H1 (cell line): ENCODE measurements around the gene AAK1. TPM values are rescaled to one million over a fixed set of nuclear protein-coding genes. Genes with fewer than 3 reads are reported as not detected.

Source experiments
- CTCF ChIA-PET: fragments of 300-600 bp; sonication (Branson Sonifier 250); formaldehyde crosslinking; loops from one replicate; lab custom pipeline; 2021; ENCODE audit not compliant: partially characterized antibody; lab: Charles Lee
- POLR2A ChIA-PET: fragments of 300-600 bp; sonication (Branson Sonifier 250); formaldehyde crosslinking; loops from one replicate; lab custom pipeline; 2021; ENCODE audit warnings: inconsistent platforms; ENCODE audit not compliant: partially characterized antibody; lab: Charles Lee
- DNase-seq, 2 experiments: peaks; one replicate each; pipeline versions ENCODE4 v3.0.0 to v3.0.0-alpha.2; 2010 to 2022; ENCODE audit warnings: low spot score in 2 of 2, low read depth in 1 of 2, mixed read lengths in 1 of 2
- FAIRE-seq: peaks from 2 replicates; lab custom pipeline; 2011; peaks lifted over from hg19 to GRCh38; lab: Jason Lieb, UNC
- H2AFZ ChIP-seq: 2 replicates; pipeline ENCODE4 v1.8.1; 2012; ENCODE audit warnings: low read length, inconsistent platforms
- H2AK5ac ChIP-seq: 2 replicates; pipeline ENCODE4 v1.6.1; 2013; ENCODE audit warnings: low read depth, low read length
- H2BK120ac ChIP-seq: replicated peaks from 2 replicates; pipeline ENCODE3; 2013; ENCODE audit warnings: low read depth, low read length, inconsistent platforms
- H2BK12ac ChIP-seq: 2 replicates; pipeline ENCODE4 v1.6.1; 2013; ENCODE audit warnings: low read depth, low read length
- H2BK15ac ChIP-seq: 2 replicates; pipeline ENCODE4 v1.6.1; 2013; ENCODE audit warnings: low read length
- H2BK20ac ChIP-seq: 2 replicates; pipeline ENCODE4 v1.6.1; 2013; ENCODE audit warnings: low read length
- H2BK5ac ChIP-seq: 2 replicates; pipeline ENCODE4 v1.6.1; 2013; ENCODE audit warnings: low read depth, low read length
- H3K14ac ChIP-seq: 2 replicates; pipeline ENCODE4 v1.6.1; 2013; ENCODE audit warnings: inconsistent platforms; ENCODE audit not compliant: insufficient read length
- H3K18ac ChIP-seq: 2 replicates; pipeline ENCODE4 v1.6.1; 2013; ENCODE audit warnings: low read length; ENCODE audit errors: extremely low read depth
- H3K23ac ChIP-seq: 2 replicates; pipeline ENCODE4 v1.6.1; 2013; ENCODE audit warnings: inconsistent platforms; ENCODE audit not compliant: insufficient read length
- H3K23me2 ChIP-seq: 2 replicates; pipeline ENCODE4 v1.6.1; 2013; ENCODE audit warnings: low read depth, low read length
- H3K27ac ChIP-seq: 2 replicates; pipeline ENCODE4 v1.6.1; 2011; ENCODE audit warnings: low read depth, low read length, inconsistent platforms
- H3K27me3 ChIP-seq, 4 experiments: replicated peaks in 1 of 4; 1 replicate in 1 of 4; 2 replicates in 3 of 4; pipeline versions ENCODE4 v1.6.1 to v1.8.1; 2011 to 2013; ENCODE audit warnings: low read length in 3 of 4, mild to moderate bottlenecking in 3 of 4, inconsistent platforms in 2 of 4, mixed read lengths in 2 of 4, moderate library complexity in 1 of 4; ENCODE audit not compliant: control insufficient read depth in 3 of 4, insufficient read depth in 3 of 4; ENCODE audit errors: extremely low read depth in 1 of 4
- H3K36me3 ChIP-seq, 4 experiments: 2 replicates each; pipeline versions ENCODE4 v1.6.1 to v1.8.1; 2011 to 2013; ENCODE audit warnings: mild to moderate bottlenecking in 4 of 4, low read length in 3 of 4, moderate library complexity in 2 of 4, control low read depth in 1 of 4, inconsistent platforms in 1 of 4; ENCODE audit not compliant: insufficient read depth in 4 of 4, control insufficient read depth in 2 of 4
- H3K4ac ChIP-seq: replicated peaks from 2 replicates; pipeline ENCODE3; 2013; ENCODE audit warnings: low read length, low read depth, mixed read lengths, inconsistent platforms; ENCODE audit not compliant: insufficient read length
- H3K4me1 ChIP-seq, 4 experiments: replicated peaks in 1 of 4; 1 replicate in 1 of 4; 2 replicates in 3 of 4; pipeline versions ENCODE4 v1.6.1 to v1.8.1; 2011 to 2013; ENCODE audit warnings: low read length in 3 of 4, inconsistent platforms in 2 of 4, mixed read lengths in 1 of 4; ENCODE audit not compliant: insufficient read depth in 4 of 4, control insufficient read depth in 3 of 4
- H3K4me2 ChIP-seq, 2 experiments: 2 replicates each; pipeline versions ENCODE4 v1.6.1 to v1.8.1; 2011 to 2013; ENCODE audit warnings: low read depth in 2 of 2, low read length in 2 of 2, control low read depth in 1 of 2, inconsistent platforms in 1 of 2, mild to moderate bottlenecking in 1 of 2; ENCODE audit not compliant: insufficient read depth in 1 of 2
- H3K4me3 ChIP-seq, 4 experiments: fragments of 200-600, 300-600 bp in 1 of 4; sonication (generic), shearing (Covaris generic), sonication (Bioruptor Twin) in 1 of 4; 2 replicates each; pipeline versions ENCODE4 v1.5.1 to v1.8.1; 2011 to 2016; ENCODE audit warnings: low read length in 4 of 4, low read depth in 3 of 4, control low read depth in 2 of 4, inconsistent platforms in 2 of 4, mild to moderate bottlenecking in 2 of 4, mixed read lengths in 1 of 4, moderate library complexity in 1 of 4; ENCODE audit not compliant: insufficient read depth in 2 of 4; ENCODE audit errors: extremely low read depth in 1 of 4
- H3K56ac ChIP-seq: replicated peaks from 2 replicates; pipeline ENCODE3; 2013; ENCODE audit warnings: low read depth, mild to moderate bottlenecking, mixed read lengths, low read length, inconsistent platforms; ENCODE audit not compliant: insufficient read length
- H3K79me1 ChIP-seq: 2 replicates; pipeline ENCODE4 v1.6.1; 2013; ENCODE audit warnings: low read depth, low read length, control low read depth
- H3K79me2 ChIP-seq, 2 experiments: 2 replicates each; pipeline versions ENCODE4 v1.6.1 to v1.8.1; 2012 to 2013; ENCODE audit warnings: low read length in 2 of 2, mild to moderate bottlenecking in 2 of 2, inconsistent platforms in 1 of 2; ENCODE audit not compliant: insufficient read depth in 2 of 2, control insufficient read depth in 1 of 2
- H3K9ac ChIP-seq, 4 experiments: replicated peaks in 1 of 4; 1 replicate in 1 of 4; 2 replicates in 3 of 4; pipeline versions ENCODE4 v1.6.1 to v1.8.1; 2011 to 2013; ENCODE audit warnings: low read depth in 3 of 4, low read length in 3 of 4, control low read depth in 2 of 4, mild to moderate bottlenecking in 2 of 4, moderate library complexity in 2 of 4, inconsistent platforms in 1 of 4; ENCODE audit errors: extremely low read depth in 1 of 4
- H3K9me3 ChIP-seq, 2 experiments: 2 replicates each; pipeline versions ENCODE4 v1.6.1 to v1.8.1; 2012 to 2013; ENCODE audit warnings: mild to moderate bottlenecking in 2 of 2, moderate library complexity in 2 of 2, control low read depth in 1 of 2, inconsistent platforms in 1 of 2, low read depth in 1 of 2, low read length in 1 of 2, mixed read lengths in 1 of 2; ENCODE audit not compliant: insufficient read depth in 2 of 2
- H4K20me1 ChIP-seq, 2 experiments: replicated peaks in 1 of 2; 2 replicates each; pipeline versions ENCODE3 to v1.8.1; 2011 to 2013; ENCODE audit warnings: inconsistent platforms in 2 of 2, low read length in 2 of 2, mild to moderate bottlenecking in 1 of 2; ENCODE audit not compliant: insufficient read depth in 2 of 2, control insufficient read depth in 1 of 2
- H4K5ac ChIP-seq: 2 replicates; pipeline ENCODE4 v1.6.1; 2013; ENCODE audit warnings: low read length, low read depth, mixed read lengths, inconsistent platforms; ENCODE audit not compliant: insufficient read length
- H4K8ac ChIP-seq: 2 replicates; pipeline ENCODE4 v1.8.0; 2013; ENCODE audit warnings: mild to moderate bottlenecking, moderate library complexity, low read length, inconsistent platforms; ENCODE audit not compliant: insufficient read depth; ENCODE audit errors: extremely low read depth
- H4K91ac ChIP-seq: replicated peaks from 2 replicates; pipeline ENCODE3; 2013; ENCODE audit warnings: low read length, mixed read lengths, inconsistent platforms; ENCODE audit not compliant: insufficient read length
- CBX8 ChIP-seq: fragments of 300-800, 300-1000 bp; sonication (generic); IDR thresholded peaks from 2 replicates; pipeline ENCODE4 v1.7.1; 2016; ENCODE audit warnings: low read depth, low read length, borderline replicate concordance
- GABPA ChIP-seq: IDR thresholded peaks from 2 replicates; pipeline ENCODE4 v1.6.1; 2011; ENCODE audit warnings: mild to moderate bottlenecking, low read length, moderate library complexity, borderline replicate concordance; ENCODE audit not compliant: insufficient read depth
- KDM1A ChIP-seq: fragments of 200-600, 300-600 bp; sonication (generic); IDR thresholded peaks from 2 replicates; pipeline ENCODE4 v1.7.1; 2016; ENCODE audit warnings: mild to moderate bottlenecking, low read length, borderline replicate concordance
- MAFK ChIP-seq: IDR thresholded peaks from 2 replicates; pipeline ENCODE4 v1.6.1; 2012; ENCODE audit warnings: low read depth, mild to moderate bottlenecking, improper control_type of control experiment, low read length
- POU5F1 ChIP-seq: IDR thresholded peaks from 2 replicates; pipeline ENCODE4 v1.6.1; 2011; ENCODE audit warnings: low read depth, mild to moderate bottlenecking, low read length, moderate library complexity
- RBBP5 ChIP-seq: IDR thresholded peaks from 2 replicates; pipeline ENCODE4 v1.7.1; 2012; ENCODE audit warnings: low read depth, mild to moderate bottlenecking, inconsistent platforms, low read length, moderate library complexity, borderline replicate concordance
- ZNF274 ChIP-seq: IDR thresholded peaks from 2 replicates; pipeline ENCODE4 v1.7.0; 2012; ENCODE audit warnings: low read length, borderline replicate concordance; ENCODE audit errors: extremely low read depth
- WGBS, 2 experiments: shearing (Covaris generic) in 1 of 2; methylation state at CpG; one replicate each; pipeline versions ENCODE4 v1.1.6 to v1.1.7; 2013 to 2015; ENCODE audit warnings: low lambda C conversion rate in 2 of 2, mixed read lengths in 2 of 2, inconsistent platforms in 1 of 2, low coverage in 1 of 2, missing lambda C conversion rate in 1 of 2; ENCODE audit not compliant: insufficient replicate concordance in 2 of 2, insufficient coverage in 1 of 2, insufficient read length in 1 of 2; ENCODE audit errors: extremely low coverage in 1 of 2, missing lambda C conversion rate in 1 of 2; 5-methylcytosine and 5-hydroxymethylcytosine counted together
- polyA plus RNA-seq, 7 experiments: library from polyadenylated mRNA; depleted of rRNA in 3 of 7; stranded (reverse) in 5 of 7; unstranded in 2 of 7; fragments of >200 nt in 5 of 7; fragments of 200-250 nt in 2 of 7; gene quantifications; 1 replicate in 5 of 7; 2 replicates in 1 of 7; 4 replicates in 1 of 7; pipeline versions ENCODE4 v1.2.1 to v1.2.3, GENCODE V29; 2011 to 2013; ENCODE audit warnings: missing spikeins in 2 of 7, mixed read lengths in 2 of 7
- total RNA-seq: library from RNA; stranded (reverse); fragmentation: NEBNext Ultra II Directional; extraction: Animal tissue kit (Norgen Biotek cat#: 25700); gene quantifications from 2 replicates; pipeline ENCODE4 v1.2.1, GENCODE V29; 2021

The AAK1 gene
- total and polyA plus RNA-seq, 2 of the 8 experiments (the other 6 are each of a cell fraction or from before 2014, with no cell fraction given), result 10.0 to 40.5 TPM

DNA sequence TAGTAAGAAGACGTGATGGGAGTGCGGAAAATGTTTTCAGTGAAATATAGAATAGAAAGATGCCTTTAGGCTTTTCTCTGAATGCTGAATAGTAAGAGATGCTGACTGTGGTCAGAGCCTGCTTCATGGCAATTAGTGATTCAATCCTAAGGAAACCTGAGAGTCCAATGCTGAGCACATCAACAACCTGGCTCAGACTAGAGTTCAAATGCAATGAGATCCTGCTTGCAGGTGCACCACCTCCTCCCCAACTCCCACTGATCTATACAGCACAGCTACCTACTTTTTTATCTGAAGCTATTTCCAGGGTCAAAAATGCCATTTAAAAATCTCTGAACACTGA is 65.4 kb downstream of the AAK1 start:
- Histone ChIP-seq H3K4ac (no peak overlapping the region), H3K36me3 (no peaks in the 10 kb centered on the region), H3K56ac (no peak overlapping the region), H4K5ac (no peak overlapping the region), H2BK5ac (no peak overlapping the region), H4K8ac (no peak overlapping the region), H3K9ac (no peak overlapping the region), H3K79me2 (peaks cover 0 to 29% of the 10 kb centered on the region in 2 experiments; a peak in 2 of 4 replicates), H3K14ac (no peak overlapping the region), H4K20me1 (no peaks in the 10 kb centered on the region), H2BK15ac (no peak overlapping the region), H3K9me3 (no peaks in the 10 kb centered on the region), H4K91ac (no peak overlapping the region), H3K27ac (no peak overlapping the region), H3K4me1 (peaks cover 3 to 27% (median 9%) of the 10 kb centered on the region in 4 experiments; a peak in 5 of 7 replicates), H3K27me3 (no peaks in the 10 kb centered on the region), H3K4me3 (no peak overlapping the region), H2BK120ac (no peak overlapping the region), H2AFZ (no peak overlapping the region), H2AK5ac (no peak overlapping the region; the same call in 1 of the 2 replicates), H3K18ac (no peak overlapping the region), H3K4me2 (no peak overlapping the region), H2BK12ac (no peak overlapping the region), H2BK20ac (no peak overlapping the region), H3K23me2 (no peaks in the 10 kb centered on the region), H3K23ac (no peak overlapping the region), H3K79me1 (no peaks in the 10 kb centered on the region; the same call in 1 of the 2 replicates)
- no peak for FAIRE-seq
- POLR2A ChIA-PET, result interaction anchor here (2.2 kb wide), 1 partner anchor 19 kb away, joined by 5 read pairs; no protein-coding TSS in a partner anchor
- no peak for DNase-seq
- CTCF ChIA-PET, result interaction anchor here (4.2 kb wide), 1 partner anchor 12 kb away, joined by 39 read pairs; no protein-coding TSS in a partner anchor
- WGBS, 2 experiments, result 88% methylated on average over 2 of the region's 2 CpGs; no CpG with 5 or more reads in 1 of the 2 experiments
- no peak for TF ChIP-seq GABPA
- TF ChIP-seq RBBP5, result no peak
- no peak for TF ChIP-seq CBX8
- no peak for TF ChIP-seq POU5F1
- no peak for TF ChIP-seq KDM1A
- no peak for TF ChIP-seq ZNF274
- no peak for TF ChIP-seq MAFK
